Fibroblast of villous mesenchyme (primary cell): ENCODE measurements around the gene GPR160. TPM values are rescaled to one million over a fixed set of nuclear protein-coding genes. Genes with fewer than 3 reads are reported as not detected.

ENCODE experiments used
- DNase-seq: peaks from one replicate; pipeline ENCODE4 v3.0.0-alpha.2; 2010; ENCODE audit warnings: low read depth
- H3K4me3 ChIP-seq: 2 replicates; pipeline ENCODE4 v1.5.1; 2011; ENCODE audit warnings: low read depth, mild to moderate bottlenecking, low read length
- CTCF ChIP-seq: IDR thresholded peaks from 2 replicates; pipeline ENCODE4 v1.5.1; 2012; ENCODE audit warnings: low read depth, mild to moderate bottlenecking, low read length; ENCODE audit not compliant: insufficient read depth
- total RNA-seq: library from RNA; depleted of rRNA; stranded (reverse); fragments of >200 nt; gene quantifications from 2 replicates; pipeline ENCODE4 v1.2.3, GENCODE V29; 2012

GPR160 gene
- total RNA-seq, 1 donor, result 0.43 TPM

- TF ChIP-seq CTCF, result no peak
- H3K4me3 ChIP-seq, result no peak overlapping the region
- DNase-seq, result no peak
Measured at GRCh38 chr3:170062068-170062467, 24.3 kb downstream of the GPR160 start.

DNA sequence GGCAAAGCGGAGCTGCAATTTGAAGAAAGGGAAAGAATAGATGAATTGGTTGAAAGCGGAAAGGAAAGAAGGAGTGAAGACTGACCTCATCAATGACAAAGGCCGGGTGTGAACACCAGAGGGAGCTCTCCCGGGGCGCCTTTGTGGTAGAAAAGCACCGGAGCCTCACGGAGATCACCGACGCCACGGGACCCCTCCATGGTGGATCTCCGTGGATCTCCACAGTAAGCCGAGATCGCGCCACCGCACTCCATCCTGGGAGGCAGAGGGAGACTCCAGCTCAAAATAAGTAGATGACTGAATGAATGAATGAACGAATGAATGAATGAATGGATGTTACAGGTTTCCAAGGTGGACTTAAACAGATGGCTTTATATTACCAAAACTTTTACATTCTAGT, 25.0 kb downstream of the GPR160 start:
- peak; percentile 29 for TF ChIP-seq CTCF
- DNase-seq, result no peak
- no peak overlapping the region for H3K4me3 ChIP-seq

- no peak for TF ChIP-seq CTCF
Measured at GRCh38 chr3:170063691-170064090, 25.9 kb downstream of the GPR160 start.

GRCh38 chr3:170064108-170064507, 26.3 kb downstream of the GPR160 start:
- no peak for DNase-seq
- no peak for TF ChIP-seq CTCF
- H3K4me3 ChIP-seq, result no peak overlapping the region

More at GRCh38 chr3:170063691-170064090, 25.9 kb downstream of the GPR160 start:
- DNase-seq, result no peak
- no peak overlapping the region for H3K4me3 ChIP-seq

DNA sequence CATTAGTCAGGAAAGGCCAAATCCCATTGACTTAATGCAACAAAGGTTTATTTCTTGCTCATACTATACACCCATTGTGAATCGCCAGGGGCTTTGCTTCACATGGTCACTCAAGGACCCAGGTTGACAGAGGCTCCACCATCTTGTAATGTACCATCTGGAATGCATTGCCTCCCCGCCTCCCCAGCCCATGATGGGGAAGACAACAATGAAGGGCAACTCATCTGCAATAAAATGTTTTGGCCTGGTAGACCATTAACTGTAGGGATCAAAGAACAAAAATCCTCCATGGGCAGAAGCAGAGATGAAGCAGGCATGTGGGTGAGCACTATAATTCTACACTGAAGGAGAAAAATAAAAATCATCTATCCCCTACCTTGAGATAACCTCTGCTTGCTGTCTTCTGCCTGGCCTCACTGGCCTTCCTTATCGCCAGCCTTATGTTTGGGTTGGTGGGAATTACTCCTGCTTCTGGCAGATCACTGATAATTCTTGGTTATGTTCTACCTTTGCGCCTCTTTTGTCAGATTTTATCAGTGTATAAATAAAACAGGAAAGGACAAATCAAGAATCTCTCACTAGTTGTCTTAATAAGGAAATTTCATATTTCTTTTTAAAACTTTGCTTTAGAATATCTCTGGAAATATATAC, 37.8 kb downstream of the GPR160 start:
- no peak for TF ChIP-seq CTCF
- no peak for DNase-seq
- no peak overlapping the region for H3K4me3 ChIP-seq

GRCh38 chr3:170076715-170077238, 39.0 kb downstream of the GPR160 start:
- no peak for TF ChIP-seq CTCF
- DNase-seq, result peak; percentile 78

GRCh38 chr3:170077361-170077760, 39.6 kb downstream of the GPR160 start:
- DNase-seq, result no peak
- no peak for TF ChIP-seq CTCF

More at GRCh38 chr3:170076715-170077238, 39.0 kb downstream of the GPR160 start:
- no peak overlapping the region for H3K4me3 ChIP-seq

More at GRCh38 chr3:170077361-170077760, 39.6 kb downstream of the GPR160 start:
- H3K4me3 ChIP-seq, result no peak overlapping the region
